ENCODE measurements around the gene PLXNA3. TPM values are rescaled to one million over a fixed set of nuclear protein-coding genes. Genes with fewer than 3 reads are reported as not detected.

PLXNA3 gene
- total RNA-seq, 2 donors from 2014 or later = 52.6 to 68.8 TPM

DNA sequence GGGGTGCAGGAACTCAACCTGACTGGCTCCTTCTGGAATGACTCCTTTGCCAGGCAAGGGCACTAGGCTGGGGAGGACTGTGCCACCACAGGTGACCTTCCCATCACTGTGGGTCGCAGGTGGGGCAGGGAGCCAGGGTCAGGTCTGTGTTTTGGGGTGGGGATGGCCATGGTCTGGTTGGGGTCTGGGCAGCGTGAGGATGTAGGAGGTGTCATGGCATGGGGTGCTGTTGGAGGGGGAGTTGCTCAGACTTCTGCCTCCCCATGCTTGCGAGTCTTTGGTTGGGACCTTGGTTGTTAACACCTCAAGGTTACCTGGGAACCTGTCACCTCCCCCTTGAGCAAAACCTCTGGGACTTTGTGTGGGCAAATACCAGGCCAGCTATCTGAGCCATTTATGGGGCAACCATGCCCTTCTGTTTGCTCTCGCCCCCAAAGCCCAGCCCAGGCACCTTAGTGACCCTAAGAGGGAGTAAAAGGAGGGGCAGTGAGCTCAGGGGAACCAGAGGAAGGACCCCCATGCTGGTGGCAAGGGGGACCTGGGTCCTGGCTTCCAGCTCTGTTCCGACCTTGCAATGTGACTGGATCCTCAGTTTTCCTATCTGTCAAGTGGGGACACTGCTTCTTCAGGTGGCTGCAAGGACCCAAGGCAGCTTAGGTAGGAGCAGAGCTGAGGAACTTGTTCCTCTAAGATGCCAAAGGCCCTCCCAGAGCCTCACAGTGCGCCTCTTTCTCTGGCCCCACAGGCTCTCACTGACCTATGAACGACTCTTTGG, 23.5 kb upstream of the PLXNA3 start:
- no peaks in the 10 kb centered on the region for H3K27me3 ChIP-seq (ENCODE audit: control insufficient read depth, insufficient read depth, low read length, poor library complexity, severe bottlenecking)

DNA sequence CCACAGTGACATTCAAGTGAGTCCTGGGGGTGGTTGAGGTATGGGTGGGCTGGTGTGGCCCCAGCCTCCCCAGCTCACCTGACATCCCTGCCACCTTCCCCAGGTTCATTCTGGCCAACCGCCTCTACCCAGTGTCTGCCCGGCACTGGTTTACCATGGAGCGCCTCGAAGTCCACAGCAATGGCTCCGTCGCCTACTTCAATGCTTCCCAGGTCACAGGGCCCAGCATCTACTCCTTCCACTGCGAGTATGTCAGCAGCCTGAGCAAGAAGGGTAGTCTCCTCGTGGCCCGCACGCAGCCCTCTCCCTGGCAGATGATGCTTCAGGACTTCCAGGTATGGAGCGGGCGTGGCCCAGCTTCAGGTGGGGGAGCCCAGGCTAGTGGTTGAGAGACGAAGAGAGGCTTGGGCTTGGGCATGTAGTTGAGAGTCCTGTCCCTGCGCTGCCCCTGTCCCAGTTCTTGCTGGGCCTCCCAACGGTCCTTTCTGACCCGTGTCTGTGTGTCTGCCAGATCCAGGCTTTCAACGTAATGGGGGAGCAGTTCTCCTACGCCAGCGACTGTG, 22.8 kb upstream of the PLXNA3 start:
- WGBS, 2 experiments (ENCODE audit: insufficient coverage in 1 of 2, insufficient read length in 1 of 2) = 92 to 95% methylated on average over 4 to 19 of the region's 19 CpGs
- Mint-ChIP-seq H3K4me3 (no peak overlapping the region), H3K36me3 (ENCODE audit: low read depth) (peaks cover 19% of the 10 kb centered on the region)

More for the DNA sequence above, 23.5 kb upstream of the PLXNA3 start:
- Histone ChIP-seq H3K4me1 (ENCODE audit: control insufficient read depth, insufficient read depth, low read length) (no peaks in the 10 kb centered on the region), H3K9ac (ENCODE audit: extremely low read depth, low read length, poor library complexity, severe bottlenecking) (no peak overlapping the region), H3K27ac (ENCODE audit: low read depth, low read length) (no peak overlapping the region), H3K9me3 (ENCODE audit: control insufficient read depth, low read length) (no peaks in the 10 kb centered on the region), H3K4me3 (ENCODE audit: low read length) (no peak overlapping the region), H3K36me3 (ENCODE audit: control insufficient read depth, insufficient read depth, low read length) (peaks cover 4% of the 10 kb centered on the region)
- 97 to 100% methylated on average over 1 to 5 of the region's 7 CpGs for WGBS, 2 experiments (ENCODE audit: insufficient coverage in 1 of 2, insufficient read length in 1 of 2)
- H3K36me3 Mint-ChIP-seq (ENCODE audit: low read depth) = peaks cover 17% of the 10 kb centered on the region
- TF ChIP-seq, protein P1, sequence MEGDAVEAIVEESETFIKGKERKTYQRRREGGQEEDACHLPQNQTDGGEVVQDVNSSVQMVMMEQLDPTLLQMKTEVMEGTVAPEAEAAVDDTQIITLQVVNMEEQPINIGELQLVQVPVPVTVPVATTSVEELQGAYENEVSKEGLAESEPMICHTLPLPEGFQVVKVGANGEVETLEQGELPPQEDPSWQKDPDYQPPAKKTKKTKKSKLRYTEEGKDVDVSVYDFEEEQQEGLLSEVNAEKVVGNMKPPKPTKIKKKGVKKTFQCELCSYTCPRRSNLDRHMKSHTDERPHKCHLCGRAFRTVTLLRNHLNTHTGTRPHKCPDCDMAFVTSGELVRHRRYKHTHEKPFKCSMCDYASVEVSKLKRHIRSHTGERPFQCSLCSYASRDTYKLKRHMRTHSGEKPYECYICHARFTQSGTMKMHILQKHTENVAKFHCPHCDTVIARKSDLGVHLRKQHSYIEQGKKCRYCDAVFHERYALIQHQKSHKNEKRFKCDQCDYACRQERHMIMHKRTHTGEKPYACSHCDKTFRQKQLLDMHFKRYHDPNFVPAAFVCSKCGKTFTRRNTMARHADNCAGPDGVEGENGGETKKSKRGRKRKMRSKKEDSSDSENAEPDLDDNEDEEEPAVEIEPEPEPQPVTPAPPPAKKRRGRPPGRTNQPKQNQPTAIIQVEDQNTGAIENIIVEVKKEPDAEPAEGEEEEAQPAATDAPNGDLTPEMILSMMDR (conservative IDR thresholded peaks at IDR 0.05) = no peak
- H3K4me3 Mint-ChIP-seq = no peak overlapping the region
- H3K27me3 Mint-ChIP-seq (ENCODE audit: insufficient read depth) = no peaks in the 10 kb centered on the region
- H3K27ac Mint-ChIP-seq = no peak overlapping the region
- peaks cover 70% of the 10 kb centered on the region for H3K9me3 Mint-ChIP-seq
- no peaks in the 10 kb centered on the region for H3K4me1 Mint-ChIP-seq
- DNase-seq = no peak

DNA sequence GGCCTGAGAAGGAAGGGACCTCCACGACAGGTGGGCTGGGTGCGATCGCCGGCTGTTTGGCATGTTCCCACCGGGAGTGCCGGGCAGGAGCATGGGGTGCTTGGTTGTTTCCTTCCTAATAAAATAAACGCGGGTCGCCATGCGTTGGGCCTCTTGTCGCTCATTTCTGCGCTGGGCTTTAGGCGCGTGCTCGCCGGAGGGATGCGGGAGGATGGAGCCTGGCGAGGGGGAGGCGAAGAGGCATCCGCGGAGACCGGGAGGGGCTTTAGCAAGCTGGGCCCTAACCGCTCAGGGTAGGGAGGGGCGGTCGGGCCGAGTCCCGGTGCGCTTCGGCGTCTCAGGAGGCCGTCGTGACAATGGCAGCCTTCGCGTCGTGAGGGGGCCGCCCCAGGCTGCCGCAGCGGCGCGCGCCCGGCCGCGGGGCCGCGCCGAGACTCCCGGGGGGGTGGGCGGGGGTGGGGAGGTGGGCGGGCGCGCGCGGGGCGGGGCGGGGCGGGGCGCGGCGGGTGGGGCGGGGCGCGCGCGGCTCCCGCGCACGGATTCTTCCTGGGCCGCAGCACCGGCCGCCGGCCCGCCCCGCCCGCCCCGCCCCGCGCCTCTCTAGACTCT, 21.6 kb upstream of the PLXNA3 start:
- Histone ChIP-seq H3K4me1 (ENCODE audit: control insufficient read depth, insufficient read depth, low read length) (no peaks in the 10 kb centered on the region), H3K27ac (ENCODE audit: low read depth, low read length) (peak overlapping the region; percentile 60), H3K9ac (ENCODE audit: extremely low read depth, low read length, poor library complexity, severe bottlenecking) (no peak overlapping the region), H3K9me3 (ENCODE audit: control insufficient read depth, low read length) (no peaks in the 10 kb centered on the region), H3K27me3 (ENCODE audit: control insufficient read depth, insufficient read depth, low read length, poor library complexity, severe bottlenecking) (no peaks in the 10 kb centered on the region), H3K36me3 (ENCODE audit: control insufficient read depth, insufficient read depth, low read length) (peaks cover 14% of the 10 kb centered on the region), H3K4me3 (ENCODE audit: low read length) (no peak overlapping the region)
- WGBS, 2 experiments (ENCODE audit: insufficient coverage in 1 of 2, insufficient read length in 1 of 2) = 10 to 40% methylated on average over 1 to 37 of the region's 78 CpGs
- H3K4me3 Mint-ChIP-seq = peak overlapping the region; percentile 78
- H3K27ac Mint-ChIP-seq = peak overlapping the region; percentile 80
- H3K36me3 Mint-ChIP-seq (ENCODE audit: low read depth) = peaks cover 20% of the 10 kb centered on the region
- H3K9me3 Mint-ChIP-seq = peaks cover 71% of the 10 kb centered on the region
- DNase-seq = peak; percentile 76
- no peaks in the 10 kb centered on the region for H3K27me3 Mint-ChIP-seq (ENCODE audit: insufficient read depth)
- TF ChIP-seq, protein P1 (conservative IDR thresholded peaks at IDR 0.05) = no peak
- no peaks in the 10 kb centered on the region for H3K4me1 Mint-ChIP-seq

More for the DNA sequence above, 22.8 kb upstream of the PLXNA3 start:
- no peak overlapping the region for H3K27ac Mint-ChIP-seq
- Histone ChIP-seq H3K4me1 (ENCODE audit: control insufficient read depth, insufficient read depth, low read length) (no peaks in the 10 kb centered on the region), H3K27me3 (ENCODE audit: control insufficient read depth, insufficient read depth, low read length, poor library complexity, severe bottlenecking) (no peaks in the 10 kb centered on the region), H3K9me3 (ENCODE audit: control insufficient read depth, low read length) (no peaks in the 10 kb centered on the region), H3K4me3 (ENCODE audit: low read length) (no peak overlapping the region), H3K36me3 (ENCODE audit: control insufficient read depth, insufficient read depth, low read length) (peaks cover 7% of the 10 kb centered on the region), H3K27ac (ENCODE audit: low read depth, low read length) (no peak overlapping the region), H3K9ac (ENCODE audit: extremely low read depth, low read length, poor library complexity, severe bottlenecking) (no peak overlapping the region)
- no peaks in the 10 kb centered on the region for H3K27me3 Mint-ChIP-seq (ENCODE audit: insufficient read depth)
- no peaks in the 10 kb centered on the region for H3K4me1 Mint-ChIP-seq
- H3K9me3 Mint-ChIP-seq = peaks cover 72% of the 10 kb centered on the region
- DNase-seq = no peak
- TF ChIP-seq, protein P1 (conservative IDR thresholded peaks at IDR 0.05) = no peak

Measured in endodermal cell (in vitro differentiated cells).